SU-DHL-6 (cell line): Measurements from ENCODE around the gene DMD.

ENCODE experiments used
- H2AFZ ChIP-seq: fragments of 200-600 bp; sonication (generic); 2 replicates; pipeline ENCODE4 v1.6.1; 2014; ENCODE audit warnings: low read depth, mild to moderate bottlenecking, moderate library complexity, mixed read lengths, antibody characterized with exemption, low read length; ENCODE audit not compliant: severe bottlenecking
- H3F3A ChIP-seq: fragments of 200-600 bp; shearing (Covaris generic); 2 replicates; pipeline ENCODE4 v1.6.0; 2016; ENCODE audit warnings: antibody characterized with exemption, mild to moderate bottlenecking; ENCODE audit not compliant: insufficient read depth
- H3K27ac ChIP-seq: fragments of 200-600 bp; sonication (generic); 2 replicates; pipeline ENCODE4 v1.5.1; 2016; ENCODE audit warnings: low read depth, mild to moderate bottlenecking, low read length, moderate library complexity, mixed read lengths
- H3K27me3 ChIP-seq: fragments of 200-600 bp; sonication (generic), shearing (Covaris generic); 2 replicates; pipeline ENCODE4 v1.6.0; 2014; ENCODE audit warnings: mild to moderate bottlenecking, low read length
- H3K36me3 ChIP-seq: fragments of 200-600 bp; sonication (generic); 2 replicates; pipeline ENCODE4 v1.6.1; 2014; ENCODE audit warnings: mild to moderate bottlenecking, low read length, mixed read lengths
- H3K4me2 ChIP-seq: fragments of 300-600, 200-600 bp; shearing (Covaris generic), sonication (generic); 2 replicates; pipeline ENCODE4 v1.6.0; 2014; ENCODE audit warnings: low read length, low read depth, mild to moderate bottlenecking; ENCODE audit not compliant: poor library complexity, severe bottlenecking
- H3K4me3 ChIP-seq: fragments of 200-600 bp; sonication (generic); 2 replicates; pipeline ENCODE4 v1.5.1; 2014; ENCODE audit warnings: antibody characterized with exemption, low read length, mild to moderate bottlenecking, mixed read lengths; ENCODE audit not compliant: insufficient read depth, poor library complexity, severe bottlenecking
- H3K79me2 ChIP-seq: fragments of 200-600 bp; sonication (generic); 2 replicates; pipeline ENCODE4 v1.6.1; 2014; ENCODE audit warnings: mild to moderate bottlenecking, low read length, moderate library complexity; ENCODE audit not compliant: insufficient read depth
- H3K9ac ChIP-seq: fragments of 200-600 bp; sonication (generic); 2 replicates; pipeline ENCODE4 v1.7.0; 2014; ENCODE audit warnings: mild to moderate bottlenecking, low read length
- H3K9me2 ChIP-seq: fragments of 200-600 bp; sonication (generic); replicated peaks from 2 replicates; pipeline ENCODE4 v1.6.1; 2014; ENCODE audit warnings: low read length; ENCODE audit not compliant: insufficient read depth
- H3K9me3 ChIP-seq: fragments of 200-600 bp; sonication (generic); 2 replicates; pipeline ENCODE4 v1.6.1; 2014; ENCODE audit warnings: low read length, mixed read lengths; ENCODE audit not compliant: insufficient read depth
- H4K20me1 ChIP-seq: fragments of 200-600 bp; sonication (generic); 2 replicates; pipeline ENCODE4 v1.6.1; 2014; ENCODE audit warnings: low read depth, mild to moderate bottlenecking, antibody characterized with exemption, low read length, moderate library complexity, mixed read lengths
- CTCF ChIP-seq: fragments of 200-600 bp; sonication (generic); IDR thresholded peaks from one replicate; pipeline ENCODE4 v1.5.1; 2017; ENCODE audit warnings: antibody characterized with exemption, mild to moderate bottlenecking, low read length, moderate library complexity; ENCODE audit not compliant: insufficient read depth, poor library complexity, severe bottlenecking
- EZH2phosphoT487 ChIP-seq: fragments of 200-600 bp; sonication (generic), shearing (Covaris generic); conservative IDR thresholded peaks from 2 replicates; pipeline ENCODE4 v1.6.1; 2018; ENCODE audit warnings: mild to moderate bottlenecking, antibody characterized with exemption, low read length, moderate library complexity, mixed read lengths

DMD gene

GRCh38 chrX:31071262-31071661, 2140.1 kb downstream of the DMD start:
- no peaks in the 10 kb centered on the region for H3K79me2 ChIP-seq

GRCh38 chrX:31070057-31070468, 2141.3 kb downstream of the DMD start:
- H3K36me3 ChIP-seq, result no peaks in the 10 kb centered on the region
- no peak overlapping the region for H3K9ac ChIP-seq
- no peak overlapping the region for H3K27ac ChIP-seq
- no peak overlapping the region for H3K4me2 ChIP-seq
- TF ChIP-seq EZH2phosphoT487, result no peak
- TF ChIP-seq CTCF, result no peak
- no peak overlapping the region for H3K4me3 ChIP-seq
- no peaks in the 10 kb centered on the region for H3K9me2 ChIP-seq
- H3K79me2 ChIP-seq, result no peaks in the 10 kb centered on the region
- no peaks in the 10 kb centered on the region for H3K27me3 ChIP-seq
- no peaks in the 10 kb centered on the region for H3K9me3 ChIP-seq
- H3F3A ChIP-seq, result no peaks in the 10 kb centered on the region
- no peak overlapping the region for H2AFZ ChIP-seq
- H4K20me1 ChIP-seq, result no peaks in the 10 kb centered on the region

More at GRCh38 chrX:31071262-31071661, 2140.1 kb downstream of the DMD start:
- Histone ChIP-seq H3K36me3 (no peaks in the 10 kb centered on the region), H3K27me3 (no peaks in the 10 kb centered on the region), H4K20me1 (no peaks in the 10 kb centered on the region), H3K27ac (no peak overlapping the region), H3K9me3 (no peaks in the 10 kb centered on the region), H2AFZ (no peak overlapping the region), H3K9ac (no peak overlapping the region), H3K4me2 (no peak overlapping the region), H3F3A (no peaks in the 10 kb centered on the region), H3K4me3 (no peak overlapping the region), H3K9me2 (no peaks in the 10 kb centered on the region)
- TF ChIP-seq CTCF (no peak), EZH2phosphoT487 (no peak)
